A172 (cell line): ENCODE measurements around the gene TCF7. TPM values are rescaled to one million over a fixed set of nuclear protein-coding genes. Genes with fewer than 3 reads are reported as not detected.

Experiments
- DNase-seq: peaks from one replicate; pipeline ENCODE4 v3.0.0-alpha.2; 2015; ENCODE audit warnings: low spot score
- total RNA-seq: library from RNA; depleted of rRNA; stranded (reverse); fragments of >200 nt; shearing (Covaris generic); gene quantifications from 2 replicates; pipeline ENCODE4 v1.2.3, GENCODE V29; 2014; rRNA removed

The TCF7 gene
- total RNA-seq, 1 experiment from 2014 or later = 4.8 TPM

- DNase-seq = peak; percentile 58
These were observed 63.1 kb downstream of the TCF7 start for GRCh38 chr5:134177369-134178095.

- no peak for DNase-seq
These were observed 63.6 kb downstream of the TCF7 start for GRCh38 chr5:134178096-134178419.

GRCh38 chr5:134183481-134183880 lies 69.0 kb downstream of the TCF7 start:
- no peak for DNase-seq

- DNase-seq = peak; percentile 75
These were observed 70.0 kb downstream of the TCF7 start for GRCh38 chr5:134184155-134185135.

- DNase-seq = no peak
These were observed 73.6 kb downstream of the TCF7 start for GRCh38 chr5:134188092-134188491.

- DNase-seq = no peak
These were observed 74.5 kb downstream of the TCF7 start for GRCh38 chr5:134189031-134189430.

- DNase-seq = no peak
These were observed 81.2 kb downstream of the TCF7 start for GRCh38 chr5:134195666-134196065.

Other genes starting within 250 kb of the TCF7 start
- gene C5orf15, start 146.1 kb upstream of the TCF7 start, total RNA-seq = 178 and 190 TPM in 2 replicates
- 554 and 618 TPM in 2 replicates for gene VDAC1, start 109.7 kb upstream of the TCF7 start, total RNA-seq
- gene SKP1, start 62.3 kb downstream of the TCF7 start, total RNA-seq = 590 and 596 TPM in 2 replicates
- gene PPP2CA, start 111.4 kb downstream of the TCF7 start, total RNA-seq = 306 and 365 TPM in 2 replicates